HG03354 (cell line): ENCODE data around the gene VRK2.
"Not testable (repeated sequence)": the region's sequence is repeated elsewhere in the genome, so short reads cannot be mapped to it uniquely, and the experiment has no call there.

Experiments used
- ATAC-seq: cut with Tn5 transposase; IDR thresholded peaks from one replicate; pipeline ENCODE4 v1.9.1; 2021; ENCODE audit warnings: mild to moderate bottlenecking; ENCODE audit not compliant: unreplicated experiment, poor library complexity, severe bottlenecking

VRK2 gene

DNA sequence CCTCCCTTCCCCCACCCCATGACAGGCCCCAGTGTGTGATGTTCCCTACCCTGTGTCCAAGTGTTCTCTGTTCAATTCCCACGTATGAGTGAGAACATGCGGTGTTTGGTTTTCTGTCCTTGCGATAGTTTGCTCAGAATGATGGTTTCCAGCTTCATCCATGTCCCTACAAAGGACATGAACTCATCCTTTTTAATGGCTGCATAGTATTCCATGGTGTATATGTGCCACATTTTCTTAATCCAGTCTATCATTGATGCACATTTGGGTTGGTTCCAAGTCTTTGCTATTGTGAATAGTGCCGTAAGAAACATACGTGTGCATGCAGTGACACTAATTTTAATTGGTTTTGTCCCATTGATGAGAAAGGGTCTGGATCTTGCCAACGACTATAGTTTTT is 99.2 kb downstream of the VRK2 start:
- not testable (repeated sequence) for ATAC-seq

DNA sequence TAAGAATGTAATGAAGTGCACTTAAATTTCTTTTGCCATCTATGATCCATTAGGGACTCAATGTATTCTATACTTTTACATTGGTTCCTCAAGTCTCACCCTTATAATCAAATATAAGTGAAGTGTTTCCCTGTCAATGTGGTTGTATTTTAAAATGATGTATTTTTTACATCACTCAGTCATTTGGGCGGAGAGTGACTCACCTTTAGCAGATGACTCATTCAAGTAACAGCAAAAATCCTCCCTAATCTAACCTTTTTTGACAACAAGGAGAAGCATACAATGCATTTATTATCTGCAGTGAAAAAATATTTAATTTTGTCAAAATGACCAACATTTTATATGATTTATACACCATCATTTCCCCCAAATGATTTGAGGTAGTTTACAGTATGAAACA is 100.1 kb downstream of the VRK2 start:
- ATAC-seq = no peak

DNA sequence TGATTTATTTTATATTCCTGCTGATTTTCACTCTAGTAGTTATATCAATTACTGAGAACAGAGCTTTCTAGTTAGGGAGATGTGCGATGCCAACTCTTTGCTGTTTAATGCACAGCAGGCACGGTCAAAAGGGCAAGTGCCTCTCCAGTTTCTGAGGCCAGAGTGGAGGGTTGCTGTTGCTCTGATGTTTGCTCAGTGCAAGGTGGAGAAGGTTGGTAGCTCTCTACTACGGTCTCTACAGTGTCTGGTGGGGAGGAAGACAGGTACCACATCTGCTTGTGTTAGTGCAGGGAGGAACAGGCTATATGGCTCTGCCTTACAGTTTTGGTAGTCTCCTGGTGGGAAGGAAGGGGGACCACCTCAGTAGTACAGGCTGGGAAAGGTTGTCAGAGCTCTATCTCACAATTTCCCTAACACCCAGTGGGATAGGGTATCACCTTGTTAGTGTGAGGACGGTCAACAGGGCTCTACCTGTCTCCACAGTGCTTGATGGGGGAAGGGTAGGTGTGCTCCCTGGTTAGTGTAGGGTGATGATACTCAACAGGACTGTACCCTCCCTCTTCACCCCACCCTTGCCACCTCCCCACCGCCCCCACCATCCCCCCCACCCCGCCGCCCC is 108.7 kb downstream of the VRK2 start:
- no peak for ATAC-seq

DNA sequence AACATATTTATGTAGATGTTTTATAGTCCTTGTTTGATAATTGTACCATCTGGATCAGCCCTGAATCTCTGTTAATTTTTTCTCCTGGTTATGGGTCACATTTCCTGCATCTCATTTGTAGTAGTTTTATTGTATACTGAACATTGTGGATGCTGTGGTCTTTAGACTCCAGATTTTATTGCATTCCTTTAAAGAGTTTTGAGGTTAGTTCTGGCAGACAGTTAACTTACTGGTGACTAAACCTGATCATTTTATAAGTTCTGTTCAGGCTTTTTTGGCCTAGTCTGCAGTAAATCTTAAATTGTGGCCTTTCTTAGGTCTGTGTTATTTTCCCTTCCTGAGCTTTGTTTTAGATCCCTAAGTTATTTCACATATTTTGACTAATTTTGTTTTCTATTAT is 110.2 kb downstream of the VRK2 start:
- ATAC-seq = no peak

DNA sequence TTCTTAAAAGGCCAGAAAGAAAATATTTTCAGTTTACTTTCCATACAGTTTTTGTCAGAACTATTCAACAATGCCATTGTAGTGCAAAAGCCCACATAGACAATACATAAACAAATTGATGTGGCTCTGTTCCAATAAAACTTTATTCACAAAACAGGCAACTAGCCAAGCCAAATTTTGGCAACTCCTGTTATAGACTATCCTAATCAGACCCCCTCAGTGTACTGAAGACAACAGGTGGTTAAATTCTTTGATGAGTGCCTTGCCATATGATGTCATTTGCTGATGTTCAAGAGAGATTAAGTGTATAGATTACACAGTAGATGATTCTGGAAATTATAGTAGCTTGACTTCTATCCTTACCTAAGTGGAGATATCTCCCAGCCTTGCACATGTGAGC is 111.1 kb downstream of the VRK2 start:
- no peak for ATAC-seq

DNA sequence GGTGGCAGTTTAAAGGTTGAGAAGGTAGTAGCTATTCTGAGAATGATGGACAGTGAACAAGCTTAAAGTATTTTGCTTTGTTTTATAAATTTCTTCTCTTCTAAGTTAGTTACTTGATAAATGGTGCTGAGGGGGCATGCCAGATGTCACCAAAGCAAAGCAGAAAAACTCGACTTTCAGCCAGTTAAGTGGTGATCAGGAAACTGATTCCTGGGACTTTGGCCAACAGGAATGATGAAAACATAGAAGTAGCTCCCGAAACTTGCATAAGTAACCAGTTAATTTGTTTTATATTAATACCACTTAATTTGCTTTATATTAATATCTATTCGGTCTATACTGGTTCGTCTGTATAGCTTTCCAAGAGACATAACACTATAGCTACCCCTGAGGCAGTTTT is 111.9 kb downstream of the VRK2 start:
- ATAC-seq = no peak

DNA sequence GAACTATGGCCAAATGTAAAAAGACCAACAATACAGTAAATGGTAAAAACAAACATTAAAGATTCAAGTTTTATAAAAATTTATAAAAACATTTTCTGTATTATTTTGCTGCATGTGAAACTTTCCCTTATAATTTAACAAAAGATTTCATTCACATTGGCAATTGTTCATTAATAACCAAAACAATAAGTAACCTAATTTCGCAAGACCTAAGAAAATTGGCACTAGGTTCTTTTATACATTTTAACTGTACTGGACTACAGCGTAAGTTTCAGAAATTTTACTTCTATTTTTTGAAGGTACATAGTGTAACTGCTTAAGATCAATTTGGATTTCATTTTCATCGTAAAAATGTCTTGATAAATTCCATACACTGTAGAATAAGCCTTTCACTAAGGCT is 117.3 kb downstream of the VRK2 start:
- ATAC-seq = no peak

DNA sequence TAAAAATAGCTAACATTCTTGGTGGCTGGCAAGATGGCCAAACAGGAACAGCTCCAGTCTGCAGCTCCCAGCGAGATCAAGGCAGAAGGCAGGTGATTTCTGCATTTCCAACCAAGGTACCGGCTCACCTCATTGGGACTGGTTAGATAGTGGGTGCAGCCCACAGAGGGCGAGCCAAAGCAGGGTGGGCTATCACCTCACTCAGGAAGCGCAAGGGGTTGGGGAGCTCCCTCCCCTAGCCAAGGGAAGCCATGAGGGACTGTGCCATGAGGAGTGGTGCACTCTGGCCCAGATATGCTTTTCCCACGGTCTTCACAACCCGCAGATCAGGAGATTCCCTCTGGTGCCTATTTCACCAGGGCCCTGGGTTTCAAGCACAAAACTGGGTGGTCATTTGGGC is 121.5 kb downstream of the VRK2 start:
- not testable (repeated sequence) for ATAC-seq

DNA sequence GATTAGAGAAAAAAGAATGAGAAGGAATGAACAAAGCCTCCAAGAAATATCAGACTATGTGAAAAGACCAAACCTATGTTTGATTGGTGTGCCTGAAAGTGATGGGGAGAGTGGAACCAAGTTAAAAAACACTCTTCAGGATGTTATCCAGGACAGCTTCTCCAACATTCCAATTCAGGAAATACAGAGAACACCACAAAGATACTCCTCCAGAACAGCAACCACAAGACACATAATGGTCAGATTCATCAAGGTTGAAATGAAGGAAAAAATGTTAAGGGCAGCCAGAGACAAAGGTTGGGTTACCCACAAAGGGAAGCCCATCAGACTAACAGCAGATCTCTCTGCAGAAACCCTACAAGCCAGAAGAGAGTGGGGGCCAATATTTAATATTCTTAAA is 123.2 kb downstream of the VRK2 start:
- not testable (repeated sequence) for ATAC-seq

DNA sequence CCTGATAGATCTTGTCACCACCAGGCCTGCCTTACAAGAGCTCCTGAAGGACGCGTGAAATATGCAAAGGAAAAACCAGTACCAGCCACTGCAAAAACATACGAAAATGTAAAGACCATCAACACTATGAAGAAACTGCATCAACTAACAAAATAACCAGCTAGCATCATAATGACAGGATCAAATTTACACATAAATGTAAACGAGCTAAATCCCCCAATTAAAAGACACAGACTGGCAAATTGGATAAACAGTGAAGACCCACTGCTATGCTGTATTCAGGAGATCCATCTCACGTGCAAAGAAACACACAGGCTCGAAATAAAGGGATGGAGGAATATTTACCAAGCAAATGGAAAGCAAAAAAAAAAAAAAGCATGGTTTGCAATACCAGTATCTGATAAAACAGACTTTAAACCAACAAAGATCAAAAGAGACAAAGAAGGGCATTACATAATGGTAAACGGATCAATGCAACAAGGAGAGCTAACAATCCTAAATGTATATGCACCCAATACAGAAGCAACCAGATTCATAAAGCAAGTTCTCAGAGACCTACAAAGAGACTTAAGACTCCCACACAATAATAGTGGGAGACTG is 123.8 kb downstream of the VRK2 start:
- not testable (repeated sequence) for ATAC-seq

DNA sequence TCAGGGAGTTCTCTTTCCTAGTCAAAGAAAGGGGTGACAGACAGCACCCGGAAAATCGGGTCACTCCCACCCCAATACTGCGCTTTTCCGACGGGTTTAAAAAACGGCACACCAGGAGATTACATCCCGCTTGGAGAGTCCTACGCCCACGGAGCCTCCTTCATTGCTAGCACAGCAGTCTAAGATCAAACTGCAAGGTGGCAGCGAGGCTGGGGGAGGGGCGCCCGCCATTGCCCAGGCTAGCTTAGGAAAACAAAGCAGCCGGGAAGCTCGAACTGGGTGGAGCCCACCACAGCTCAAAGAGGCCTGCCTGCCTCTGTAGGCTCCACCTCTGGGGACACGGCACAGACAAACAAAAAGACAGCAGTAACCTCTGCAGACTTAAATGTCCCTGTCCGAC is 125.2 kb downstream of the VRK2 start:
- ATAC-seq = not testable (repeated sequence)

DNA sequence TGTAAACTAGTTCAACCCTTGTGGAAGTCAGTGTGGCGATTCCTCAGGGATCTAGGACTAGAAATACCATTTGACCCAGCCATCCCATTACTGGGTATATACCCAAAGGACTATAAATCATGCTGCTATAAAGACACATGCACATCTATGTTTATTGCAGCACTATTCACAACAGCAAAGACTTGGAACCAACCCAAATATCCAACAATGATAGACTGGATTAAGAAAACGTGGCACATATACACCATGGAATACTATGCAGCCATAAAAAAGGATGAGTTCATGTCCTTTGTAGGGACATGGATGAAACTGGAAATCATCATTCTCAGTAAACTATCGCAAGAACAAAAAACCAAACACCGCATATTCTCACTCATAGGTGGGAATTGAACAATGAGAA is 130.6 kb downstream of the VRK2 start:
- not testable (repeated sequence) for ATAC-seq

DNA sequence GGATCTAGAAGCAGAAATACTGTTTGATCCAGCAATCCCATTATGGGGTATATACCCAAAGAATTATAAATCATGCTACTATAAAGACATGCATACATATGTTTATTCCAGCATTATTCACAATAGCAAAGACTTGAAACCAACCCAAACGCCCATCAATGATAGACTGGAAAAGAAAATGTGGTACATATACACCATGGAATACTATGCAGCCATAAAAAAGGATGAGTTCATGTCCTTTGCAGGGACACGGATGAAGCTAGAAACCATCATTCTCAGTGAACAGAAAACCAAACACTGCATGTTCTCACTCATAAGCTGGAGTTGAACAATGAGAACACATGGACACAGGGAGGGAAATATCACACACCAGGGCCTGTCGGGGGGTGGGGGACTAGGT is 133.6 kb downstream of the VRK2 start:
- not testable (repeated sequence) for ATAC-seq

DNA sequence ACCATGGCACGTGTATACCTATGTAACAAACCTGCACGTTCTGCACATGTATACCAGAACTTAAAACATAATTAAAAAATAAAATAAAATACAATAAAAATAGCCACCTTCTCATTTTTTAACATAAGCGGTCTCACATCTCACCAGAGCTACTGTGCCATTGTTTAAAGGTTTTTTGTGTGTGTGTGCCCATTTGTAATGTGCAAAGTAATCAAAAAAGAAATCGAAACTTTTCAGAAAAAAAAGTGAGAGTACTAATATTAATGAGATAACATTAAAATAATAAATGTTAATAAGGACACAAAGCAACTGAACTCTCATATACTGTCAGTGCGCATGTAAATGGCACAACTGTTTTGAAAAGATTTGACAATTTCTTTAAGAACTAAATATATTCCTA is 134.0 kb downstream of the VRK2 start:
- ATAC-seq = no peak

DNA sequence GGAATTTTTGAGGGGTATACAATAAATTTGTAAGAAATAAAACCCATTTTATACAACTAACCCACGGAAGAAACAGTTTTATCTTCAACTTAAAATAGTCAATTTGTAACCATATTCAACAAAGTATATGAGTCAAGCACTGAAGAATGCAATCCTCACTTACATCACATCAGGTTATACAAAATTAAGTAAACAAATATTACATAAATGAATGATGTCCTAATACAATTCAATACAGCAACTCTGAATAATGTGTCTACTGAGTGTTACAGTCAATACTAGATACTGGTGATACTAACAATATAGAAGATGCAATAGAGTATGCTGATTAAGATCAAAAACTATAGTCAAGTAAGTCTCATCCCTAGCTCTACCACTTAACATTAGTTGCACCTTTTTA is 135.9 kb downstream of the VRK2 start:
- ATAC-seq = no peak

DNA sequence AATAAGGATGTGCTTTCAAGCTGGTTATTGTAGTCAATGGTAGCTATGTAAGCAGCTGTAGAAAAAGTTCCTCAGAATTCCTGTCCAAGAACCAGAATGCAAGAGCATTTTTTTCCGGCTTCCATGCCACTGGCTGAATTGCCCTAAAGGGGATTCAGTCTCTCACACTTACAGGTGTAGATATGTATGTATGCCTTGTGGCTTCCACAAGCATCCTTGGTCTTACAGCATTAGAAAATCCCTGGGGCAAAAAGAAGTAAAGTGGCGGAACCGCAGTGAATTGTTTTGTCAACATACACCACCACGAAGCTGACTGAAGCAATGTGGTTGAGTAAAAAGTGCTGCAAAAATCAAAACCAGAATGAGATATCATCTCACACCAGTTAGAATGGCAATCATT is 139.9 kb downstream of the VRK2 start:
- ATAC-seq = no peak

DNA sequence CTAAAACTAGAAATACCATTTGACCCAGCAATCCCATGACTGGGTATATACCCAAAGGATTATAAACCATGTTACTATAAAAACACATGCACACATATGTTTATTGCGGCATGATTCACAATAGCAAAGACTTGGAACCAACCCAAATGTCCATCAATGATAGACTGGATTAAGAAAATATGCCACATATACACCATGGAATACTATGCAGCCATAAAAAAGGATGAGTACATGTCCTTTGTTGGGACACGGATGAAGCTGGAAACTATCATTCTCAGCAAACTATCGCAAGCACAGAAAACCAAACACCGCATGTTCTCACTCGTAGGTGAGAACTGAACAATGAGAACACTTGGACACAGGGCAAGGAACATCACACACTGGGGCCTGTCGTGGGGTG is 140.4 kb downstream of the VRK2 start:
- not testable (repeated sequence) for ATAC-seq

DNA sequence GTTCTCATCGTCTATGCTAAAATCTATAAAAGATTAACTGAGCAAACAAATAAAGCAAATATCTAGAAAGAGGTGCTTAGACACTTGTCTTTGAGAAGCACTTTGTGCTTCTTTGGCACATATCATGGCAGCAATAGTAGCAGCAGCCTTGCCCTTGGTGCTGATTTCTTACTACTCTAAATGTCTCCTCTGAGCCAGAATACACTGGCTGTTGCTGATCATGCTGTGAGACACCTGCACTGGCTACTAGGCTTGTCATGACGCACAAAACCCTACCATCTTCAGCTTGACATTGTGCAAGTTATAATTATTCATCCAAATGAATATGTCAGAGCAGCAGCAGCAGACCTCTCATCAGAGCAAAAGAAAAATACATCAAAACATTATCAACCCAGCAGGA is 147.9 kb downstream of the VRK2 start:
- ATAC-seq = no peak

DNA sequence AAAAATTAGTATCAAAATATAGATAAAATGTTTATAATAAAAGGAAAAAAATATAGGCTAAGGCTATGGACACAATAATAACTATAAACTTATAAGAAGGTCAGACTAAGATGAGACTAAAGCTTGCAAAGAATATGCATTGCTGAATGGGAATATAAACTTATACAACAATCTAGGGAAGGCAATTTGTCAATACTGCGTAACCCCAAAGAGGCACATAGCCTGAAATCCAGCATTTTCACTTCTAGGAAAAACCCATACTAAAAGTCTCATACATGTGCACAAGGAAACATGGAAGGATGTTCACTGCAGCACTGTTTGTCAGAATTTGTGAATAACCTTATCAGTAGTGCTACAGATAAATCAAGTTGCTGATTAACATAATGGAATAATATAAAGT is 149.1 kb downstream of the VRK2 start:
- ATAC-seq = no peak

DNA sequence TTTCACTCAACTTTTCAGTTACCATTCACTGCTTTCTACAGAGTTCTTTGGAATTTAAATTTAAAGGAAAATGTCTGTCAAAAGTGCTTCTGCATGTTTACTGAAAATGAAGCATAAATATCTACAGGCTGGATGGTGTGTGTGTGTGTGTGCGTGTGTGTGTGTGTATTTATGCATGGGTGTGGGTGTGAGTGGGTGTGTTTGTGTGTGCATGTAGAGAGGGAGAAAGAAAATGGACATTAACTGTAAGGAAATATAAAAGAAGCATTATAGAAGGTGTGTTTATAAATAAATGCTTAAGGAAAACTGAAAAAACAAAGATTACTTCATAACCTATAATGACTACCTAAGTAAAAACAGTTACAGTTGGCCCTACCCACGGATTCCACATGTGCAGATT is 151.3 kb downstream of the VRK2 start:
- ATAC-seq = no peak

DNA sequence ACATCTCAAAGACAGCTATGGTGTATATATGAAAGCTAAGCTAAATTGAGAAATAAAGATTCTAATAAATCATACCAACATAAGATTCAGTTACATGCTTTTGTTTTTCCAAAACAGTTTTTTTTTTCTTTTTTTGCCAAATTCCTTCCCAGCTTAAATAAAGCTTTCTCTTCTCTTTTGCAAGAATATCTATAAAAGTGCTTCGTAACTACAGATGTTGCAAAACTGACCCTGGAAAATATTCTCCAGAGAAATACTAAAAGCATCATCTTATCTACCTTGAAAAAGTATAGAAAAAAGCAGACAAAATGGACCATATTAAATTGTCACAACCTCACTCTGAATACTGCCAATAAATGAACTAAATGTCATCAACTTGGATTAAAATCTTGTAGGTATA is 155.8 kb downstream of the VRK2 start:
- ATAC-seq = no peak

DNA sequence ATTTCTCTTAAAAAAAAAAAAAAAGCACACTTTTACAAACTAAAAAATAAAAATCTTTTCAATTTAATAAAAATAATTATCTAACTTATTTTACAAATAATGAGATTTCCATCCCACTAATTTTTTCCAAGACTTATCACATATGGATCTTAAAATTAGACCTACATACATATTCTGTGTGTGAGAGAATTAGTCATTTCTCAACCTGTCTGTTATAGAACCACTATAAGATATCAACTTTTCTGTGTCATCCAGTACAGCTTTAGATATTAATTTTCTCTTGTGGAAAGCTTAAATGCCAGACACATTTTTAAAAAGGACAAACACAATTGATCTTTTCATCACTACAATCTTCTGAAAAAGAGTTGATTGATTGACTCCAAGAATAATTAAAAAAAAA is 156.4 kb downstream of the VRK2 start:
- no peak for ATAC-seq
